Body of pancreas (tissue), 4 donors: ENCODE data around the gene RAP1A.

Source experiments
- CTCF ChIP-seq, 7 experiments: fragments of 450-650 bp in 4 of 7; fragments of 200-600 bp in 3 of 7; sonication (generic) in 3 of 7; IDR thresholded peaks; one replicate each; pipeline ENCODE4 v1.5.1; 2016 to 2019; ENCODE audit warnings: antibody characterized with exemption in 7 of 7
- POLR2A ChIP-seq, 3 donors: fragments of 450-650 bp; IDR thresholded peaks; one replicate each; pipeline ENCODE4 v1.6.1; 2016; ENCODE audit warnings: antibody characterized with exemption in 3 of 3, mild to moderate bottlenecking in 2 of 3

GRCh38 chr1:111736548-111737215, 117.1 kb downstream of the RAP1A start:
- TF ChIP-seq CTCF (IDR thresholded peaks at IDR 0.05) (no peak), POLR2A (IDR thresholded peaks at IDR 0.05) (no peak)
